Large intestine (tissue), 3 donors: ENCODE results near the gene NETO1. TPM values are rescaled to one million over a fixed set of nuclear protein-coding genes. Genes with fewer than 3 reads are reported as not detected.

Experiments used
- DNase-seq, 2 donors: peaks; one replicate each; pipeline versions ENCODE4 v3.0.0 to v3.0.0-alpha.2; 2013
- H3K27ac ChIP-seq: one replicate; pipeline ENCODE4 v1.5.1; 2013; ENCODE audit warnings: low read length
- H3K27me3 ChIP-seq: 2 replicates; pipeline ENCODE4 v1.6.1; 2013; ENCODE audit warnings: low read length; ENCODE audit not compliant: control insufficient read depth, insufficient read depth
- H3K36me3 ChIP-seq: 2 replicates; pipeline ENCODE4 v1.6.1; 2013; ENCODE audit warnings: low read length; ENCODE audit not compliant: control insufficient read depth, insufficient read depth
- H3K4me1 ChIP-seq: one replicate; pipeline ENCODE4 v1.6.1; 2013; ENCODE audit warnings: low read length; ENCODE audit not compliant: control insufficient read depth, insufficient read depth
- H3K4me3 ChIP-seq: one replicate; pipeline ENCODE4 v1.5.1; 2013; ENCODE audit warnings: low read length
- H3K9me3 ChIP-seq: one replicate; pipeline ENCODE4 v1.6.1; 2013; ENCODE audit warnings: mild to moderate bottlenecking, low read depth, low read length, moderate library complexity; ENCODE audit not compliant: control insufficient read depth
- WGBS: methylation state at CpG from one replicate; pipeline ENCODE4 v1.1.5; 2013; ENCODE audit warnings: low lambda C conversion rate; ENCODE audit not compliant: insufficient coverage; 5-methylcytosine and 5-hydroxymethylcytosine counted together
- polyA plus RNA-seq: library from polyadenylated mRNA; unstranded; fragments of 120-200 nt; gene quantifications from one replicate; pipeline ENCODE4 v1.2.1, GENCODE V29; 2013

The NETO1 gene
- polyA plus RNA-seq, 1 donor = 0.03 TPM

DNA sequence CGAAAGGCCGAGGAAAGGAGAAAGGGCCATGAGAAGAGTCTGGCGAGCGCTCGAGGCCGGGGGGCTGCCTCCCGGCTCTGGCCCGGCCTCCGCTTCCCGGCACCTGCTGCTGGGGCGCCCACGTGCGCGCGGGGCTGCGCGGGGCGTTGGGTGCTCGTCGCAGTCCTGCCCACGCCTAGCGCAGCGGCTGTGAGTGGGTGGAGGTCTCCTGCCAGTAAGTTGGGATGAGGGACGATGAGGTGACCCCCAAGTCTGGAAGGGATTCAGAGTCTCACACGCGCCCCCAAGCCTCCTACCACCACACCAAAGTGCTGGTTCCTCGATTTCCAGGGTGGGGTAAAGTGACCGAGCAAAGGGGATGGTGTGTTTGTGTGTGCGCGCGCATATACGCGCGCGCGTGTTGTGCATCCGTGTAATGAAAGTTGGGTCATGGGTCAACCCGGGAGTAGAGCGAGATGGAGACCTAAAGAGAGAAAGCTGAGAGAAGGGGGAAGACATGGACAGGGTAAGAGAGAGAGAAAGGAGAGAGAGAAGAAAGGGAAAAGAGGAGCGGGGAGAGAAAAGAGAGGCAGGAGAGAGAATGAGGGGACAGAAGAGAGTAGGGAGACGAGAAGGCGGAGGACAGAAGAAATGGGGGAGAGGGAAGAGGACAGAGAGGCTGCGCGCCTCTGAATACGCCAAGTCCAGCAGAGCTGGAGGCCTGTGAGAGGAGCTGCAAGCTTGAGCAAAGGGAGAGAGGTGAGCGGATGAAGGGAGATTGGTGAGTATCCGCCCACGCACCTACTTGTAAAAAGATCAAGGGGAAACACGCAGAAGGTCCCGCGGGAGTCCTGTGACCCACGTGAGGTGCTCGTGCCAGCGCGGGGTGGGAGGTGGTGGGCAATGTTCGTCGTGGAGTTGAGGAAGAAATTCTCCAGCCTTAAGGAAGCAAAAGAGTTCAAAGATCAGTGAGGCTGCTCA, 1.7 kb upstream of the NETO1 start:
- no peak overlapping the region for H3K27ac ChIP-seq
- no peaks in the 10 kb centered on the region for H3K4me1 ChIP-seq
- H3K9me3 ChIP-seq = no peaks in the 10 kb centered on the region
- H3K4me3 ChIP-seq = no peak overlapping the region
- no peaks in the 10 kb centered on the region for H3K36me3 ChIP-seq
- H3K27me3 ChIP-seq = peaks cover 46% of the 10 kb centered on the region
- WGBS = 5% methylated on average over 14 of the region's 57 CpGs
- no peak for DNase-seq

DNA sequence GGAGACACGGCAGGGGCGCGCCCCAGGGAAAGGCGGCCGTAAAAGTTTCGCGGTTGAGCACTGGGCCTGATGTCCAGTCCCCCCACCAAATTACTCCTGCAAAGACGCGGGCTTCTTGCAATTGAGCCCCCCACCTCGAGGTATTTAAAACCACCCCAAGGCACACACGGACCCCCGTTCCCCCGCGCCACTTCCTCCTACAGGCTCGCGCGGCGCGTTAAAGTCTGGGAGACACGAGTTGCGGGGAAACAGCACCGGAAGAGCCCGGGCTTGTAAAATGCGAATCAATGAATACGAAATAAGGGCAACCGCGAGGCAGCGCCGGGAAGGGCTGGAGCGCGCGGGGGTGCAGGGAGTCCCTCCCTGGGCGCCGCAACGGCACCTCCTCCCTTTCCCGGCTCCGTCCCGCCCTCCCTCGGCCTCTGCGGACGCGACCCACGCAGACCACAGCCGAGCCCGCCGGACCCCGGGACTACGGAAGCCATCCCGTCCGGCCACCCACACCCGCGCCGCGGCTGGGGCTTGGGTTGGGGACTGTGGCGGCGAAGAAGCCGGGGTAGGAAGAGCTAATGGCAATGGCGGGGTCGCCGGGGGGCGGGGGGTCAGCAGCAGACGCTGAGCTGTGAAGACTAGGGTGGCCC, 918 bp upstream of the NETO1 start:
- Histone ChIP-seq H3K4me3 (no peak overlapping the region), H3K4me1 (no peaks in the 10 kb centered on the region), H3K27me3 (peaks cover 46% of the 10 kb centered on the region), H3K27ac (no peak overlapping the region), H3K9me3 (no peaks in the 10 kb centered on the region), H3K36me3 (no peaks in the 10 kb centered on the region)
- DNase-seq = no peak
- WGBS = 0% methylated on average over 2 of the region's 62 CpGs

DNA sequence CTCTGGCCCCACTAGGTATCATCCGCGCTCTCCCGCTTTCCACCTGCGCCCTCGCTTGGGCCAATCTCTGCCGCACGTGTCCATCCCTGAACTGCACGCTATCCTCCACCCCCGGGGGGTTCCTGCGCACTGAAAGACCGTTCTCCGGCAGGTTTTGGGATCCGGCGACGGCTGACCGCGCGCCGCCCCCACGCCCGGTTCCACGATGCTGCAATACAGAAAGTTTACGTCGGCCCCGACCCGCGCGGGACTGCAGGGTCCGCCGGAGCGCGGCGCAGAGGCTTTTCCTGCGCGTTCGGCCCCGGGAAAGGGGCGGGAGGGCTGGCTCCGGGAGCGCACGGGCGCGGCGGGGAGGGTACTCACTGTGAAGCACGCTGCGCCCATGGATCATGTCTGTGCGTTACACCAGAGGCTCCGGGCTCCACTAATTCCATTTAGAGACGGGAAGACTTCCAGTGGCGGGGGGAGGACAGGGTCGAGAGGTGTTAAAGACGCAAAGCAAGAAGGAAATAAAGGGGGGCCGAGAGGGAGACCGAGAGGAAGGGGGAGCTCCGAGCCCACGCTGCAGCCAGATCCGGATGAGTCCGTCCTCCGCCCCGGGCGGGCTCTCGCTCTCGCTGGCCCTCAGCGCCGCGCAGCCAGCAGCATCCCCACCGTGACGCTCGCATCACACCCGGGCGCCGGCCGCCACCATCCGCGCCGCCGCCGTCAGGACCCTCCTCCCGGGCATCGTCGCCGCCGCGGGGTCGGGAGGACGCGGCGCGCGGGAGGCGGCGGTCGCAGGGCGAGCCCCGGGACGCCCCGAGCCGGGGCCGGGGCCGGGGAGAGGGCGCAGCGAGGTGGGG, 664 bp downstream of the NETO1 start:
- Histone ChIP-seq H3K27me3 (peaks cover 46% of the 10 kb centered on the region), H3K9me3 (no peaks in the 10 kb centered on the region), H3K4me1 (no peaks in the 10 kb centered on the region), H3K36me3 (no peaks in the 10 kb centered on the region), H3K27ac (no peak overlapping the region), H3K4me3 (no peak overlapping the region)
- no CpG with 5 or more reads among the region's 102 CpGs for WGBS
- no peak for DNase-seq

DNA sequence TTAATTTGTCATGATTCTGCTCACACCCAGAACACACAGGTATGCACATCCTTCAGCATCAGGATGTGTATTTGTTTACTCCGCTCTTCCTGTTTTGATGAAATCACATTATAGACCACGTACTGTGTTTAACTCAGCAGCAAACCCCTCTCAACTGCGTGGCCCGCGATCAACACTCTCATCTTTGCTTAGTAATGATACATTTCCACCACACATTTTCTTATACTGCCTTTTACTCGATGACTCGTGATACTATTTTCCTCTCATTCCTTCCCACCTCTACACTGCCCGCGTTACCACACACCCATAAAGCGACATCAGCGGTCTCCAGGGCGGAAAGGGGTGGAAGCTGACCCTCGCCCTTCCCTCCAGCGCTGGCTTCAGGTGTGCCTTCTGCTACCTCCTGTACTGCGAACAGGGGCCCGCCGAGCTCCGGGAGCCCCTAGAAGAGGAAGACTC, 1.3 kb downstream of the NETO1 start:
- H3K27ac ChIP-seq = no peak overlapping the region
- no peaks in the 10 kb centered on the region for H3K36me3 ChIP-seq
- no peak for DNase-seq
- 8% methylated on average over 5 of the region's 18 CpGs for WGBS
- no peaks in the 10 kb centered on the region for H3K4me1 ChIP-seq
- H3K27me3 ChIP-seq = peaks cover 46% of the 10 kb centered on the region
- no peaks in the 10 kb centered on the region for H3K9me3 ChIP-seq
- H3K4me3 ChIP-seq = no peak overlapping the region

DNA sequence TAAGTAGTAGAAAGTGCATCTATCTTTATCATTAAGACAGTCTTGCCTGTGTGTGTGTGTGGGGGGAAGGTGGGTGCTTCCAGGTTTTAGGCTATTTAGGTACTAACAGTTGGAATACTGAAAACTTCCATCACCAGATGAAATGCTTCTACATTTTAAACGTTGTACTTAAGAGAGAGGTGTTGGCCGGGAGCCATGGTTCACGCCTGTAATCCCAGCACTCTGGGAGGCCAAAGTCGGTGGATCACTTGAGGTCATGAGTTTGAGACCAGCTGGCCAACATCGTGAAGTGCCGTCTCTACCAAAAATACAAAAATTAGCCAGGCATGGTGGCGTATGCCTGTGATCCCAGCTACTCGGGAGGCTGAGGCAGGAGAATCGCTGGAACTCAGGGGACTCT, 4.0 kb downstream of the NETO1 start:
- Histone ChIP-seq H3K4me1 (no peaks in the 10 kb centered on the region), H3K4me3 (no peak overlapping the region), H3K9me3 (no peaks in the 10 kb centered on the region), H3K27me3 (peaks cover 27% of the 10 kb centered on the region), H3K36me3 (no peaks in the 10 kb centered on the region), H3K27ac (no peak overlapping the region)
- DNase-seq = no peak
- 83% methylated on average over 3 of the region's 9 CpGs for WGBS

DNA sequence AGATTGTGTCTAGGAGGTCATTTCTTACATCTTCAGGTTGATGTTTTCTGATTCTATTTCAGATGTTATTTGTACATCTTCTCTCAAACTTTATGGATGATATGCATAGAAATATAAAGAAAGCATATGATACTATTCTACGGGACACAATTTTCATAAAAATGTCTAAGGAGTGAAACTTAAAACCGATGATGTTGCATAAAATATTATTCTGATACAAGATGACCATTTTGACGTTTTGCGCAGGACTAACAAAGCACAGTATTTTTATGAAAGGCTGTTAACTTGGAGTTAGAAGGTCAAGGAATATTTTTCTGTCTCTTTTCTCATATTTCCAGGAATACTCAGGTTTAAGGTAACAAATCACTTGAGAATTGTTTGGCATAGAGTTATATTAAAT, 8.7 kb downstream of the NETO1 start:
- H3K27ac ChIP-seq = no peak overlapping the region
- 73% methylated on average over 2 of the region's 4 CpGs for WGBS
- no peak overlapping the region for H3K4me3 ChIP-seq
- DNase-seq = no peak
- H3K27me3 ChIP-seq = no peaks in the 10 kb centered on the region
- no peaks in the 10 kb centered on the region for H3K36me3 ChIP-seq
- no peaks in the 10 kb centered on the region for H3K9me3 ChIP-seq
- no peaks in the 10 kb centered on the region for H3K4me1 ChIP-seq

DNA sequence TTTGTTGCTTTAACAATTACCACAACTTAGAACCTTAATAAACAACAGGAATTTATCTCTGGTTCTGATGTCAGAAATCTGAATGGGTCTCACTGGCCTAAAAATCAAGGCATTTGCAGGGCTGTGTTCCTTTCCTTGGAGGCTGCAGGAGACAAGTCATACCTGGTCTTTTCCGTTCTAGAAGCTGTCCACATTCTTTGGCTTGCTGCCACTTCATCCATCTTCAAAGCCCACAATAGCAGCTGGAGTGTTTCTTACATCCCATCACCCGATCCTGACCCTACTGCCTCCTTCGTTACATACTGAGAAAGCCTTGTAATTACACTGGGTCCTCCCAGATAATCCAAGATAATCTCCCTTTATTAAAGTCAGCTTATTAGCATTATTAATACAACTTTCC, 18.1 kb downstream of the NETO1 start:
- no peaks in the 10 kb centered on the region for H3K4me1 ChIP-seq
- H3K4me3 ChIP-seq = no peak overlapping the region
- DNase-seq = no peak
- no peaks in the 10 kb centered on the region for H3K36me3 ChIP-seq
- WGBS = no CpG with 5 or more reads among the region's 3 CpGs
- no peak overlapping the region for H3K27ac ChIP-seq
- H3K9me3 ChIP-seq = no peaks in the 10 kb centered on the region
- H3K27me3 ChIP-seq = no peaks in the 10 kb centered on the region

DNA sequence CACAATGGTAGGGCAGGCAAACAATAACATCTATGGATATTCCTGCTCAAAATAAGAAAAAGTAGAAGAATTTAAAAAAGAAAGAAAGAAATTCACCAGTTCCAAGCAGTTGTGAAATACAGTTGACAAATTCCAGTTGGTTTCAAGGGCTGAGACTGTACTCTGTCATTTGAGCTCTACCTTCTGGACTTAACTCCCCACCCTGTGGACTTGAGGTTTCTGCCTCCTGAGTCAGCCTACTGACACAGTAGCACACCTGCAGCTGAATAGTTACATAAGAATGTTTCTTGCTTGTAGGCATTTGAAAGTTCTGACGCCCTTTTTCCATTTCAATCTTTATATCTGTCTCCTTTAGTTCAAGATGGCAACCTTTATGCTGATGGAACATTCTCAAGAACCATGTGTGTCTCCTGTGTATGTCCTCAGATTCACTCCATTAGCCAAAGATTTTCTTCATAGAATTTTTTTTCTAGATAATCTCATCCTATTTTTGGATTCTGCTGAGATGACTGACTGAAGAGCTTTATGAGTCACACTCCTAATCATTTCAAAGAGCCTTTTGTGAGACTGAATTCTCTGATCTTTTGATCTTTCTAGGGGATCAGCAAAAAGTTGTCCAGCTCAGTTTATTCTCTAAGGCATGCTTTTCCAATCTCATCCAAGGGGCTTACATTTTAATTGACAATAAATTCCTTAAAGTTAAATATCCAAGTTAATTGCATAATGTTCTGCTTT, 19.1 kb downstream of the NETO1 start:
- WGBS = no CpG with 5 or more reads among the region's 1 CpG

DNA sequence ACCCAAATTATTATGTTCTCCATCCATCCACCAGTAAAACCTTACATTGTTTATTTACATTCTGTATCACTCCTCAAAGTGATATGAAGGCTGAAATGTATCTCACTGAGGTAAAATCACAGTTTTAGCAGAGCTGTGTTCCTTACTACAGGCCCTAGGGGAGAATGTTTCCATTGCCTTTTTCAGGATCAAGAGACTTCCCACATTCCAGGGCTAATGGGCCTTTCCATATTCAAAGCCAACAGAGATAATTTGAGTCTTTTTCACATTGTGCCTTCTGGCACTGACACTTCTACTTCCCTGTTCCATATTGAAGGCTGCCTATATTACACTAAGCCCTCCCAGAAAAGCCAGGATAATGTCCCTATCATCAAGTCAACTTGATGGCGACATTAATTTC, 20.0 kb downstream of the NETO1 start:
- no peak overlapping the region for H3K27ac ChIP-seq
- no peaks in the 10 kb centered on the region for H3K36me3 ChIP-seq
- 100% methylated on average over 1 of the region's 1 CpG for WGBS
- H3K4me1 ChIP-seq = no peaks in the 10 kb centered on the region
- no peak for DNase-seq
- H3K9me3 ChIP-seq = no peaks in the 10 kb centered on the region
- no peaks in the 10 kb centered on the region for H3K27me3 ChIP-seq
- no peak overlapping the region for H3K4me3 ChIP-seq

More for the DNA sequence above, 19.1 kb downstream of the NETO1 start:
- H3K27me3 ChIP-seq = no peaks in the 10 kb centered on the region
- H3K27ac ChIP-seq = no peak overlapping the region
- H3K9me3 ChIP-seq = no peaks in the 10 kb centered on the region
- DNase-seq = no peak
- H3K36me3 ChIP-seq = no peaks in the 10 kb centered on the region
- H3K4me3 ChIP-seq = no peak overlapping the region
- H3K4me1 ChIP-seq = no peaks in the 10 kb centered on the region
